ENCODE results near the gene ITSN1.
A peak's percentile ranks its signal among the peaks of the same experiment; 100 is the strongest.

Gene ITSN1

GRCh38 chr21:33869873-33870272, 227.6 kb downstream of the ITSN1 start:
- DNase-seq: no peak

GRCh38 chr21:33870768-33871167, 228.5 kb downstream of the ITSN1 start:
- DNase-seq: no peak

- no peak for DNase-seq
These were observed 228.9 kb downstream of the ITSN1 start for GRCh38 chr21:33871171-33871570.

GRCh38 chr21:33872881-33873515, 230.7 kb downstream of the ITSN1 start:
- no peak for DNase-seq

GRCh38 chr21:33874161-33874560, 231.9 kb downstream of the ITSN1 start:
- DNase-seq: no peak

- no peak for DNase-seq
These were observed 232.9 kb downstream of the ITSN1 start for GRCh38 chr21:33875026-33875695.

GRCh38 chr21:33878824-33879223, 236.5 kb downstream of the ITSN1 start:
- no peak for DNase-seq

- DNase-seq: no peak
These were observed 238.3 kb downstream of the ITSN1 start for GRCh38 chr21:33880626-33881025.

GRCh38 chr21:33881689-33882440, 239.6 kb downstream of the ITSN1 start:
- DNase-seq: no peak

GRCh38 chr21:33883118-33883517, 240.8 kb downstream of the ITSN1 start:
- DNase-seq: no peak

GRCh38 chr21:33884376-33885171, 242.3 kb downstream of the ITSN1 start:
- DNase-seq: no peak

GRCh38 chr21:33885172-33885514, 242.8 kb downstream of the ITSN1 start:
- DNase-seq: no peak

GRCh38 chr21:33886321-33886720, 244.0 kb downstream of the ITSN1 start:
- DNase-seq: no peak

- DNase-seq: no peak
These were observed 247.9 kb downstream of the ITSN1 start for GRCh38 chr21:33890187-33890586.

GRCh38 chr21:33892853-33893252, 250.6 kb downstream of the ITSN1 start:
- DNase-seq: no peak

GRCh38 chr21:33893917-33894316, 251.6 kb downstream of the ITSN1 start:
- no peak for DNase-seq

- peak; percentile 76 for DNase-seq
These were observed 252.5 kb downstream of the ITSN1 start for GRCh38 chr21:33894736-33895288.

- no peak for DNase-seq
These were observed 253.1 kb downstream of the ITSN1 start for GRCh38 chr21:33895356-33895755.

- no peak for DNase-seq
These were observed 254.4 kb downstream of the ITSN1 start for GRCh38 chr21:33896691-33897090.

- no peak for DNase-seq
These were observed 254.8 kb downstream of the ITSN1 start for GRCh38 chr21:33897098-33897497.

- DNase-seq: no peak
These were observed 255.4 kb downstream of the ITSN1 start for GRCh38 chr21:33897739-33898138.

GRCh38 chr21:33898586-33898985, 256.3 kb downstream of the ITSN1 start:
- DNase-seq: no peak

- DNase-seq: no peak
These were observed 256.9 kb downstream of the ITSN1 start for GRCh38 chr21:33899199-33899598.

Measured in NCI-H1436 (cell line).